Measurements from ENCODE around the gene ADTRP.

The ADTRP gene
- 8.7 to 19.0 reads per million in 2 donors for total RNA-seq

- no peak for DNase-seq
These were observed at the start of gene ADTRP for GRCh38 chr6:11778648-11779328. ADTRP (minus strand) TSS chr6:11778803; CDS start chr6:11778759, 44 bp downstream.

GRCh38 chr6:11826779-11827178, 48.2 kb upstream of the ADTRP start:
- no peak for DNase-seq

GRCh38 chr6:11824986-11825385, 46.4 kb upstream of the ADTRP start:
- peak in 1 of 5 experiments; percentile 47 for DNase-seq

GRCh38 chr6:11822346-11822745, 43.7 kb upstream of the ADTRP start:
- peak in 1 of 5 experiments; percentile 26 for DNase-seq

- no peak for DNase-seq
These were observed 43.2 kb upstream of the ADTRP start for GRCh38 chr6:11821781-11822180.

GRCh38 chr6:11820821-11821220, 42.2 kb upstream of the ADTRP start:
- DNase-seq, result no peak

GRCh38 chr6:11819486-11819885, 40.9 kb upstream of the ADTRP start:
- DNase-seq, result no peak

GRCh38 chr6:11815231-11815630, 36.6 kb upstream of the ADTRP start:
- DNase-seq, result no peak

- no peak for DNase-seq
These were observed 36.2 kb upstream of the ADTRP start for GRCh38 chr6:11814819-11815218.

GRCh38 chr6:11814106-11814505, 35.5 kb upstream of the ADTRP start:
- no peak for DNase-seq

- DNase-seq, result no peak
These were observed 35.0 kb upstream of the ADTRP start for GRCh38 chr6:11813606-11814005.

- no peak for DNase-seq
These were observed 34.3 kb upstream of the ADTRP start for GRCh38 chr6:11812951-11813350.

GRCh38 chr6:11812439-11812838, 33.8 kb upstream of the ADTRP start:
- no peak for DNase-seq

- DNase-seq, result no peak
These were observed 33.2 kb upstream of the ADTRP start for GRCh38 chr6:11811644-11812264.

- no peak for DNase-seq
These were observed 32.4 kb upstream of the ADTRP start for GRCh38 chr6:11810854-11811643.

GRCh38 chr6:11810039-11810541, 31.5 kb upstream of the ADTRP start:
- DNase-seq, result no peak

- no peak for DNase-seq
These were observed 29.5 kb upstream of the ADTRP start for GRCh38 chr6:11808054-11808453.

- DNase-seq, result no peak
These were observed 28.1 kb upstream of the ADTRP start for GRCh38 chr6:11806561-11807317.

GRCh38 chr6:11805259-11806053, 26.9 kb upstream of the ADTRP start:
- DNase-seq, result no peak

GRCh38 chr6:11804701-11805100, 26.1 kb upstream of the ADTRP start:
- DNase-seq, result no peak

GRCh38 chr6:11804135-11804534, 25.5 kb upstream of the ADTRP start:
- no peak for DNase-seq

- no peak for DNase-seq
These were observed 25.0 kb upstream of the ADTRP start for GRCh38 chr6:11803591-11803971.

Measured in T-helper 2 cell (primary cell).